Activated naive CD4-positive, alpha-beta T cell treated with anti-CD3 and anti-CD28 coated beads, Interleukin-2, amount 50 U/mL, for 24 hours (primary cell): ENCODE data around the gene SULT2B1.

Experiments used
- H3K27ac Mint-ChIP-seq: one replicate; pipeline ENCODE4 v1.8.0; 2021; ENCODE audit warnings: mild to moderate bottlenecking, mixed read lengths
- H3K27me3 Mint-ChIP-seq: one replicate; pipeline ENCODE4 v1.8.0; 2021; ENCODE audit warnings: mixed read lengths
- H3K36me3 Mint-ChIP-seq: one replicate; pipeline ENCODE4 v1.8.0; 2021; ENCODE audit warnings: mixed read lengths
- H3K4me1 Mint-ChIP-seq: one replicate; pipeline ENCODE4 v1.8.0; 2021; ENCODE audit warnings: mixed read lengths
- H3K4me3 Mint-ChIP-seq: one replicate; pipeline ENCODE4 v1.8.0; 2021; ENCODE audit warnings: mild to moderate bottlenecking, mixed read lengths
- H3K9me3 Mint-ChIP-seq: one replicate; pipeline ENCODE4 v1.8.0; 2021; ENCODE audit warnings: mixed read lengths

Gene SULT2B1

DNA sequence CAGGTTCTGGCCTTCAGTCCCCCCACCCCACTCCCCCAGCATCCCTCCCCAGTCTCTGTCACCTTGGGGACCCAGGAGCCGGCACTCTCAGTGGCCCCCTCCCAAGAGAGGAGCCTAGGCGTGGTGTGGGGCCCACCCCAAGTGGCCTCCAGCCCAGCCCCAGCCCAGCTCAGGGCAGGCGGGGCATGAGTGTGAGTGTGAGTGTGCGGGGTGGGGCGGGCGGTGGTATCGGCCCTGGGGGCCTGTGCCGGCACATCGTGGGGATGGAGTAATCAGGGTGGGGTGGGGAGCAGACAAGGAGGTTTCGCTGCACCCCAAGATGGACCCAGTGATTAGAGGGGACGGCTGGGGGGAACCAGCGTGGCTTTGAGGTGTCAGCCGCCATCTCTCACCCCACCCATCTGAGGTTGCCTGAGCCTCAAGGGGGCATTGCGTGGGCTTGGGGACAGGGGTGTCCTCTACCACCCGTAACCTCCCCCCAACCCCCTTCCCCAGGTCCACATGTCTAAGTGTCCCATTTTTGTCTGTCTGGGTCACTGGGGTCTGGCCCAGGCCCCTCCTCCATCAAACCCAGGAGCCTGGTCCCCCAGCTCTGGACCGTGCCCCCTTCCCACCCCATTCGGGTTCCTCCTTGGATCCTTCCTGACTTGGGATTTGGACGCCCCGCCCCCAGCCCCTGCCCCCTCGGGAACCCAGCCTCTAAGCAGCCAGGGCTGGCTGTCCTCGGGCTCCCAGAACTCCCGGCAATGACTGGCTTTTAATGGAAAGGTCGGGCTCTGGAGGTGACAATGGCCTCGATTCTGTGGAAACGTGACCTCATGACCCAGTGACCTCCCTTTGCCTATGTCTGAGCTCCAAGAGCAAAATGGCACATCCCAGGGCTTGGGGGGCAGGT, 6.9 kb upstream of the SULT2B1 start:
- Mint-ChIP-seq H3K36me3 (no peaks in the 10 kb centered on the region), H3K4me3 (no peak overlapping the region), H3K27ac (no peak overlapping the region), H3K4me1 (no peaks in the 10 kb centered on the region), H3K9me3 (no peaks in the 10 kb centered on the region), H3K27me3 (no peaks in the 10 kb centered on the region)

DNA sequence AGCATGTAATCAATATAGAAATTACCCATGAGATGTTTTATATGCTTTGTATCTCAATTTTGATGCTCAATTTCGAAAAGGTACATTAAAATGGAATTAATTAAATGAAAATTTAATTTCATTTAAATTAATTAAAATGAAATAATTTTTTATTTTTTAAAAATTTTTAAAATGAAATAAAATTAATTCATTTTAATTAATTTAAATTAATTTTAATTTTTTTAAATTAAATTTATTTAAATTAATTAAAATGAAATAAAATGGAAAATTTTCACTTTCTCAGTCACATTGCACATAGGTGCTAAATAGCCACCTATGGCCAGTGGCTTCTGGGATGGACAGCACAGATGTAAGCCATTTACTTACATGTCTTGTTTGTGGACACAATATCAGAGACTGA, 4.2 kb upstream of the SULT2B1 start:
- no peaks in the 10 kb centered on the region for H3K36me3 Mint-ChIP-seq
- peaks cover 1% of the 10 kb centered on the region for H3K27me3 Mint-ChIP-seq
- H3K27ac Mint-ChIP-seq: no peak overlapping the region
- H3K9me3 Mint-ChIP-seq: no peaks in the 10 kb centered on the region
- H3K4me1 Mint-ChIP-seq: no peaks in the 10 kb centered on the region
- H3K4me3 Mint-ChIP-seq: no peak overlapping the region

DNA sequence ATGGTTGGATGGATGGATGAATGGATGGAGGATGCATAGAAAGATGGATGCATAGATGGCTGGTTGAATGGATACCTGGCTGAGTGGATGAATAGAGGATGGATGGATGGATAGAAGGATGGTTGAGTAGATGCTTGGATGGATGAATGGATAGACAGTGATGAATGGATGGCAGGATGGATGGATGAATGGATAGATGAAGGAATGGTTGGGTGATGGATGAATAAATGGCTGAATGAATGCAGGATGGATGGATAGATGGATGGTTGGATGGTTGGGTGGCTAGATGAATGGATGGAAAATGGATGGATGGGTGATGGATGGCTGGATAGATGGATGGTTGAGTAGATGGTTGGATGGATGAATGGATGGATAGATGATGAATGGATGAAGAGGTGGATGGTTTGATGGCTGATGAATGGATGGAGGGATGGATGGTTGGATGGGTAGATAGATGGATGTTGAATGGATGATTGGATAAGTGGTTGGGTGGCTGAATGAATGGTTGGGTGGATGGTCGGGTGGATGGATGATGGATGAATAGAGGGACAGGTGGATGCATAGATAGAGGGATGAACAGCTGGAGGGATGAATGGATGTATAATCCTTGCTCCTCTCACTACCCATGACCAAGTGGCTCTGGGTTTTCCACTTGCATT, 3.6 kb upstream of the SULT2B1 start:
- Mint-ChIP-seq H3K4me3 (no peak overlapping the region), H3K27ac (no peak overlapping the region), H3K27me3 (peaks cover 1% of the 10 kb centered on the region), H3K4me1 (no peaks in the 10 kb centered on the region), H3K9me3 (no peaks in the 10 kb centered on the region), H3K36me3 (no peaks in the 10 kb centered on the region)

DNA sequence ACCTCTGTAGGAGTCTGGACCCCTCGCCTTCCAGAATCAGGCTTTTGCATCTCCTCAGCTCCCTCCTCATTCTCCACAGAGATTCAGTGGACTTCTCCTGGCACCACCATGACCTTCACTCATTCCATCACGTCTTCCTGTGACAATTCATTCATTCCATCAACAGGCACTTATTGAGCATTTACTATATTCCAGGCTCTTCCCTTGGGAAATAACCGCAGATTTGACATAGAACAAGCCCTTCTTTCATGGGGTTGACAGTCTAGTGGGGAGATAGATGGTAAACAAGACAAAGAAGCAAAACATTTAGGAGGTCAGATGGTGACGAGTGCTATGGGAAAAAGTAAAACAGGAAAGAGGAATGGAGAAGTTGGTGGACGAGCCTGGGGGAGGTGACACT, 2.6 kb upstream of the SULT2B1 start:
- Mint-ChIP-seq H3K4me1 (no peaks in the 10 kb centered on the region), H3K27me3 (peaks cover 1% of the 10 kb centered on the region), H3K9me3 (no peaks in the 10 kb centered on the region), H3K4me3 (no peak overlapping the region), H3K27ac (no peak overlapping the region), H3K36me3 (no peaks in the 10 kb centered on the region)

DNA sequence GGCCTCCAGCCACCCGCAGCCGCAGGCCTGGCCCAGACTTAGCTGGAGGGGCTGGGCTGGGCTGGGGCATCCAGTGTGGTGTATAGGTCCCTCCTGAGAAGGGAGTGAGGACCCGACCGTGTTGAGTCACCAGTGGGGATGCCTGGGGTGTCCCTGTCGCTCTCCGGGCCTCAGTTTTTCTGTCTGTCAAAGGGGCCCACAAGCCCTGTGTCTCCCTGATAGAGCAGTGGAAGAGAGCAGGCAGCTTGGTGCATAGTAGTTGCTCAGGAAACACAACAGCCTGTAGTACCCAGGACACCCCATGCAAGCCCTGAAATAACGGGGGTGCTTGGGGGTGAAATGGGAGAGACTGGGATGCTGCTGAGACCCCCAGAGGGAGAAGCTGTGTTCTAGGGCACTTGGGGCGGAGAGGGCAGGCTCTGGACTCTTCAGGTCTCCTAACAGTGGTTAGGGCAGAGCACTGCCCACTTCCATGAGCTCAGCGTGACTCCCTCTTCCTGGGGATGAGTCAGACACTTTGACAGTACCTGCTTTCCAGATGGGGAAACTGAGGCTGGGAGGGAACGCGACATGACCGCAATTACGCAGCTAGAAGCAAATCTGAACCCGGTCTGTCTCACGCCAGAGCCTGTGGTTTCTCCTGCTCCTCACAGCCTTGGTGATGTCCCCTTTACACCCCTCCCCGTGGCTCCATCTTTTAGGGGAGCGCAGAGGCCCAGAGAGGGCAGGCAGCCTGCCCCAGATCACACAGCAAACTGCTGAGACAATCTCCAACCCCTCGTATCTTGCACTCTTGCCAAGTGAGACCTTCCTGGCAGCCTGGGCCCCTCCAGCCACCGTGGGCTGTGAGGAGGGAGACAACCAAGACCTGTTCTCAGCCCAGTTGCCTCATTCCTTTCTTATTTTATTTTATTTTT, 692 bp downstream of the SULT2B1 start:
- H3K9me3 Mint-ChIP-seq: no peaks in the 10 kb centered on the region
- no peaks in the 10 kb centered on the region for H3K36me3 Mint-ChIP-seq
- no peaks in the 10 kb centered on the region for H3K4me1 Mint-ChIP-seq
- no peak overlapping the region for H3K4me3 Mint-ChIP-seq
- peaks cover 1% of the 10 kb centered on the region for H3K27me3 Mint-ChIP-seq
- no peak overlapping the region for H3K27ac Mint-ChIP-seq

DNA sequence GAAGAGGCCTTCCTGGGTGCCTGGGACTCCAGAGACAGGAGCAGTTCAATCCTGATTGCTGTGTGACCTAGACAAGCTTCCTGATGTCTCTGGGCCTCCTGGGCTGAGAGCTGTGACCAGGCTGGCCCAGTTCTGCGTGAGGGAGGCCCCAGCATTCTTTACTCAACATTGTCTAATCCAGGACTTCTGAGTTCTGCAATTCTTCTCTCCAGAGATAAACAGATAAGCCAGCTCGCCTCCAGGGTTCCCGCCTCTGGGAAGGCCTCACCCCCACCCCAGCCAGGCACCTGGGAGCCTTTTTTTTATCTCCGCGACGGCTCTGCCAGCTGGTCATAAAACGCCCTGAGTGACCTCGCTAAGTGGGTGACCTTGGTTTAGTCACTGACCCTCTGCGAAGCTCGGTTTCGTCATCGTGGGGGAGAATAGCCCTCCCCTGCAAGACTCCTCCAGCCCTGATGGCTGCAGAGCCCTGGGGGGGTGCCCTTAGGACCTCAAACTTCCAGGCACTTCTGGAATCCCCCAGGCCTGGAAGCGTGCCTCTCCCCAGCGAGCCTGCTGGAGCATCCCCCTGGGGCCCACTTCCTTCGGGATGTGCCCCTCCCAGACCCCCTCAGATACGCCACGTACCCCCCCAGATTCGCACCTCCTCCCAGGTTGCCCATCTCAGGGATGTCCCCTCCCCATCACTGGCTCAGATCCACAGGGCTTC, 1.9 kb downstream of the SULT2B1 start:
- no peak overlapping the region for H3K27ac Mint-ChIP-seq
- H3K9me3 Mint-ChIP-seq: no peaks in the 10 kb centered on the region
- H3K27me3 Mint-ChIP-seq: peaks cover 2% of the 10 kb centered on the region
- H3K4me1 Mint-ChIP-seq: no peaks in the 10 kb centered on the region
- H3K36me3 Mint-ChIP-seq: no peaks in the 10 kb centered on the region
- no peak overlapping the region for H3K4me3 Mint-ChIP-seq

DNA sequence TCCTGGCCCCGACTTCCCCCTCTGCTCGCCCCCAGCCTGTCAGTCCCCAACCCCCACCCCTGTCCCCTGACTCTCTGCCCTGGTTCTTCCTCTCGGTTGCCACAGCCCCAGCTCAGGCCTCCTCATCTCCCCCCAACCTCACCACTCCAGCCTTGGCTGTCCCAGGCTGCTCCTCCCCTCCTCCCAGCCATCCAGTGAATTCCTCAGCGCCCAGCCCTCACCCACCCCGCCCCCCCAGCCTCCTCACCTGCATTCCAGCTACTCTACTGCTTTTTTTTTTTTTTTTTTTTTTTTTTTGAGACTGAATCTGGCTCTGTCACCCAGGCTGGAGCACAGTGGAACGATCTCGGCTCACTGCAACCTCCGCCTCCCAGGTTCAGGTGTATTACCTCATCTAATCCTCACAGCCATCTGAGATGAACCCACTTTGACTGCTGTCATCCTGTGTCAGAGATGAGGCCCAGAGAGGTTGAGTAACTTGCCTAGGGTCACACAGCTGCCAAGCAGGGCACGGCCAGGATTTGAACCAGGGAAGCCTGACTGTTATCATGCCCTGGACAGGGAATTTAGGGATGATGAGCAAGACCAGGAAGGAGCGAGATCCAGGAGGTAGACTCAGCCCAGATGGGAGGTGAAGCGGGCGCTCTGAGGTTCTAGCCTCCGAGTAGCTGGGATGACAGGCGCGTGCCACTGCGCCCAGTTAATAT, 2.6 kb downstream of the SULT2B1 start:
- Mint-ChIP-seq H3K27ac (no peak overlapping the region), H3K9me3 (no peaks in the 10 kb centered on the region), H3K27me3 (peaks cover 2% of the 10 kb centered on the region), H3K4me1 (no peaks in the 10 kb centered on the region), H3K36me3 (no peaks in the 10 kb centered on the region), H3K4me3 (no peak overlapping the region)

DNA sequence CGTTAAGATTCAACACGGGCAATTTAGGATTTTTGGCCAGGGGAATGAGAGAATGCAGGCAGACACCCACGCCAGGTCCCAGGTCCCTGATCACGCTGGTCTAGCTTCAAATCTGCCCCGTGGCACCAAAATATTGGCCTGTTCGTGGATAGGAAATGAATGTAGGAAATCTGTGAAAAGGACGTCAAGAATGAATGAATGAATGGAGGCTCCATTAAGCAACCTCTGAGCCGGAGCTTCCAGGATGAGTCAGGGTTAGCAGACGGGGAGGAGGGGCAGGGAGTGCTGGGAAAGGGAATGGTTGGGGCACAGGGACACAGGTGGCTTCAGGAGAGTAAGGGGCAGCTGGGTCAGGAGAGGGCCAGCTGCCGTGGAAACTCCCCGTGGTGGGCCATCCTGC, 4.2 kb downstream of the SULT2B1 start:
- Mint-ChIP-seq H3K36me3 (no peaks in the 10 kb centered on the region), H3K9me3 (no peaks in the 10 kb centered on the region), H3K4me1 (no peaks in the 10 kb centered on the region), H3K4me3 (no peak overlapping the region), H3K27me3 (peaks cover 2% of the 10 kb centered on the region), H3K27ac (no peak overlapping the region)

DNA sequence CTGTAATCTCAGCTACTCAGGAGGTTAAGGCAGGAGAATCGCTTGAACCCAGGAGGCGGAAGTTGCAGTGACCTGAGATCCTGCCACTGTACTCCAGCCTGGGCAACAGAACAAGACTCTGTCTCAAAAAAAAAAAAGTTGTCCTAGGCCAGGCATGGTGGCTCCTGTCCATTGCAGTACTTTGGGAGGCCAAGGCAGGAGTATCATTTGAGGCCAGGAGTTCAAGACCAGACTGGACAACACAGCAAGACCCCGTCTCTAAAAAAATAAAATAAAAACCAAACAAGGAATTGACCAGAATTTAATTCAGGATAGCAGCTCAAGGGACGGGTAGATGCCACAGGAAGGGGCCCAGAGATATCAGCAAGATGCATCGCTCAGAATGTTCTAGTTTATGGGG, 4.9 kb downstream of the SULT2B1 start:
- H3K27me3 Mint-ChIP-seq: peaks cover 1% of the 10 kb centered on the region

DNA sequence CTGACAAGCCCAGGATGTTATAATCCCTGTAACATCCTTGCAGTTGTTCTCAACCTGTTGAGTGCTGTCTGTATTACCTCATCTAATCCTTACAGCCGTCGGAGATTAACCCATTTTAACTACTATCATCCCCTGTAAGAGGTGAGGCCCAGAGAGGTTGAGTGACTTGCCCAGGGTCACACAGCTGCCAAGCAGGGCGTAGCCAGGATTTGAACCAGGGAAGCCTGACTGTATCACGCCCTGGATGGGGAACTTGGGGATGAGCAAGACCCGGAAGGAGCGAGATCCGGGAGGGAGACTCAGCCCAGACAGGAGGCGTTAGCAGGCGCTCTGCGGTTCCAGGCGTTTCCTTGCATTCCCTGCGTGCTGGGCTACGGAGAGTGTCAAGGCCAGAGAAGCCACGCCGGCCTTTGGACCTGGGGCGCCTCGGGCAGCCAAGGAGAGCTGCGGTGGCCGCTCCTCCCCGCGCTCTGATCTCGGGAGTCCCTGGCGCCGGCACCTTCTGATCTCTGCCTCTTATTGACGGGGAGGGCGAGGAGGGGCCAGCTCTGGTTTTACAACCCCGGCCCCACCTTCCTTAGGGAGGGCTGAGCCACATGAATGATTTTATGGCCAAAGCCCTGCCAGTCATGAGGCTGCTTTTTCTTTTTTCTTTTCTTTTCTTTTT, 6.2 kb downstream of the SULT2B1 start:
- Mint-ChIP-seq H3K4me1 (no peaks in the 10 kb centered on the region), H3K9me3 (no peaks in the 10 kb centered on the region), H3K27me3 (peaks cover 1% of the 10 kb centered on the region), H3K4me3 (no peak overlapping the region), H3K27ac (no peak overlapping the region), H3K36me3 (no peaks in the 10 kb centered on the region)

More for the DNA sequence above, 4.9 kb downstream of the SULT2B1 start:
- Mint-ChIP-seq H3K27ac (no peak overlapping the region), H3K4me1 (no peaks in the 10 kb centered on the region), H3K36me3 (no peaks in the 10 kb centered on the region), H3K9me3 (no peaks in the 10 kb centered on the region), H3K4me3 (no peak overlapping the region)

DNA sequence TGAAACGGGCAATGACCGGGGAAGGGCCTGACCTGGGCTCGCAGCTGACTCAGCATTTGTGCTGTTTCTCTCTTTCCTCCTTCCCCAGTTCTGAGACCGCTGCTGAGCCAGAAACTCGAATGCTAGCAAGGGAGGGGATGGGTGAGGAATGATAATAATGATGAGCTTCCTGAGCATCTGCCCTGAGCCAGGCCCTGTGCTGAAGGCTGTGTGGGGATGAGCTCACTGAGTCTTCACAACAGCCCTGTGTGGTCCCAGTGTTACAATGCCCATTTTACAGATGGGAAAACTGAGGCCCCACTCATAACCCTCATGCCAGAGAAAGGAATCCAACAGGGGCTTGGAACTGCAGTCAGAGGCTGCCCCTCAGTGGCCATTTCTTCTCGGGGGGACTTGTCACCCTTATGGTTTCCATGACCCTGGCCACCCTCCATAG, 8.1 kb downstream of the SULT2B1 start:
- Mint-ChIP-seq H3K4me1 (no peaks in the 10 kb centered on the region), H3K9me3 (no peaks in the 10 kb centered on the region), H3K4me3 (no peak overlapping the region), H3K36me3 (no peaks in the 10 kb centered on the region), H3K27ac (no peak overlapping the region), H3K27me3 (peaks cover 1% of the 10 kb centered on the region)

DNA sequence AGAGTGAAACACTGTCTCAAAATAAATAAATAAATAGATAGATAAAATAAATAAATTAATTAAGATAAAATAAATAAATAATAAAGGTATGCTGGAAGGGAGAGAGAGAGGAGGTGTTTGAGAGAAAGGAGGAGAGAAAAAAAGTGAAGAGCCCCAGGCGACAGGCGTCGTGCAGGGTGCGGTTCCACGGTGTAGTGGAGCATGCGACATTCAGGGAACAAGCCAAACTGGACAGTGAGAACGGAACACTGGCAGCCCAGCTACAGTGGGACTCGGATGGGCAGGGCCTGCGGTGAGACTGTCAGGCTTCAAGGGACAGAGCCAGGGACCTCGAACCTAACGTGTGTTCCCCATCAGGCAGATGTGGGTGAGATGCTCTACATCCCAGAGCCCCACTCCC, 9.4 kb downstream of the SULT2B1 start:
- H3K36me3 Mint-ChIP-seq: no peaks in the 10 kb centered on the region
- no peak overlapping the region for H3K4me3 Mint-ChIP-seq
- peaks cover 1% of the 10 kb centered on the region for H3K27me3 Mint-ChIP-seq
- no peak overlapping the region for H3K27ac Mint-ChIP-seq
- H3K9me3 Mint-ChIP-seq: no peaks in the 10 kb centered on the region
- H3K4me1 Mint-ChIP-seq: no peaks in the 10 kb centered on the region

DNA sequence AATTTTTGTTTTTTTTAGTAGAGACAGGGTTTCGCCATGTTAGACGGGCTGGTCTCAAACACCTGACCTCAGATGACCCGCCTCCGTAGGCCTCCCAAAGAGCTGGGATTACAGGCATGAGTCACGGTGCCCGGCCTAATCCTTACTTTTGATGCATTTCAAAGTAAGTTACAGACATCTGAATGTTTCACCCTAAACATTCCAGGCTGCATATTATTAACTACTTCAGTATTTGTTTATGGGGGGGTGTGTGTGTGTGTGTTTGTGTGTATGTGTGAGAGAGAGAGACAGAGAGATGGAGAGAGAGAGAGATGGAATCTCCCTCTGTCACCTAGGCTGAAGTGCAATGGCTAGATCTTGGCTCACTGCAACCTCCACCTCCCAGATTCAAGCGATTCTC, 13.1 kb downstream of the SULT2B1 start:
- H3K27ac Mint-ChIP-seq: no peak overlapping the region
- H3K4me3 Mint-ChIP-seq: no peak overlapping the region
- no peaks in the 10 kb centered on the region for H3K36me3 Mint-ChIP-seq
- H3K9me3 Mint-ChIP-seq: no peaks in the 10 kb centered on the region
- no peaks in the 10 kb centered on the region for H3K4me1 Mint-ChIP-seq
- H3K27me3 Mint-ChIP-seq: no peaks in the 10 kb centered on the region

DNA sequence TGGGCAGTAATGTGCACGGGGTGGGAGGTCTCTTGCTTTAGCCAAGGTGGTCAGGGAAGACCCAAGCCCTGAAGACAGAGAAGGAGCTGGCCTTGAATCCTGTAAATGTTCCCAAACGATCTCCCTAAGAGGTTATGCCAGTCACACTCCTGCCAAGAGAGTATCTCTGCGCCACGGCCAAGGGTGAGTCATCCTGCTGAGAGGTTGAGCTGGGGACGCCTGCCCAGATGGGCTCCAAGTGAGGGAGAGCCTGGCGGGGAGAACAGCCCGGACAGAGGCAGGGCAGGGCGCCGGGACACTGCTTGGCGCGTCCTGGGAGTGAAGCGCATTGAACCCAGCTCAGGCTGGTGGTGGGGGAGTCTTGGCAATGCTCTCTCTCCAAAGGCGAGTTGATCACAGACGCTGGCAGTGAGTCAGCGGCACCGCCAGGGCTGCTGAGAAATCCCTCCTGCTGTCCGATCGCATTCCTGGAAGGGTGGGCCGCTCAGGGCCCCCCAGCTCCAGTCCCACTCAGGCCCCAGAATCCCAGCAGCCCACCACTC, 16.4 kb downstream of the SULT2B1 start:
- Mint-ChIP-seq H3K4me1 (no peaks in the 10 kb centered on the region), H3K27me3 (no peaks in the 10 kb centered on the region), H3K9me3 (no peaks in the 10 kb centered on the region), H3K4me3 (no peak overlapping the region), H3K27ac (no peak overlapping the region), H3K36me3 (no peaks in the 10 kb centered on the region)
